ENCODE results near the gene CWF19L1. TPM values are rescaled to one million over a fixed set of nuclear protein-coding genes. Genes with fewer than 3 reads are reported as not detected.

The CWF19L1 gene
- total RNA-seq, 4 donors from 2014 or later = 11.6 to 13.8 (median 13.0) TPM

DNA sequence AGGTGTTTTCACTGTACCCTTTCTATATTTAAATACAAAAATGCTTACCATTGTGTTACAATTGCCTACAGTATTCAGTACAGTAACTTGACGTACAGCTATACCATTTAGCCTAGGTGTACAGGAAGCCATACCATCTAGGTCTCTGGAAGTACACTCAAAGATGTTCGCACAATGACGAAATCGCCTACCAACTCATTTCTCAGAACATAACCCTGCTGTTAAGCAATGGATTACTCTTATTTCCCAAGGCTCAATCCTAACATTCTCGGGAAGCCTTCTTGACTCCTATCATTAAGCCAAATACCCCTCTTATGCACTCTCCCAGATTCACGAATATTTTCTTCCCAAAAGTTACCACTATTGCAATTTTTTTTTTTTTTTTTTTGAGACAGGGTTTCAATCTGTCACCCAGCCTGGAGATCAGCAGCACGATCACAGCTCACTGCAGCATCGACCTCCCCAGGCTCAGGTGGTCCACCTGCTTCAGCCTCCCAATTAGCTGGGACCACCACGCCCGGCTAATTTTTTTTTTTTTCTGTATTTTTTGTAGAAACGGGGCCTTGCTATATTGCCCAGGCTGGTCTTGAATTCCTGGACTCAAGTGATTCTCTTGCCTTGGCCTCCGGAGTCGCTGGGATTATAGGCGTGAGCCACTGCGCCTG lies 1.5 kb downstream of the CWF19L1 start:
- intact Hi-C loops (cut with DNase I; ENCODE audit: low total_unique reads) (no loop called here), in situ Hi-C loops (cut with MboI; ENCODE audit: low sequenced_read_pairs in 4 of 4) (no loop called here)
- Histone ChIP-seq H3K36me3 (peaks cover 0 to 6% of the 10 kb centered on the region in 2 donors), H3K4me3 (peak overlapping the region; percentile 68 to 99 (median 90)), H3K27ac (no peak overlapping the region), H3K27me3 (no peaks in the 10 kb centered on the region), H3K4me1 (peaks cover 9 to 20% of the 10 kb centered on the region in 2 donors), H3K9me3 (no peaks in the 10 kb centered on the region)
- no peak for TF ChIP-seq POLR2A (IDR thresholded peaks at IDR 0.05)
- TF ChIP-seq, protein P1, sequence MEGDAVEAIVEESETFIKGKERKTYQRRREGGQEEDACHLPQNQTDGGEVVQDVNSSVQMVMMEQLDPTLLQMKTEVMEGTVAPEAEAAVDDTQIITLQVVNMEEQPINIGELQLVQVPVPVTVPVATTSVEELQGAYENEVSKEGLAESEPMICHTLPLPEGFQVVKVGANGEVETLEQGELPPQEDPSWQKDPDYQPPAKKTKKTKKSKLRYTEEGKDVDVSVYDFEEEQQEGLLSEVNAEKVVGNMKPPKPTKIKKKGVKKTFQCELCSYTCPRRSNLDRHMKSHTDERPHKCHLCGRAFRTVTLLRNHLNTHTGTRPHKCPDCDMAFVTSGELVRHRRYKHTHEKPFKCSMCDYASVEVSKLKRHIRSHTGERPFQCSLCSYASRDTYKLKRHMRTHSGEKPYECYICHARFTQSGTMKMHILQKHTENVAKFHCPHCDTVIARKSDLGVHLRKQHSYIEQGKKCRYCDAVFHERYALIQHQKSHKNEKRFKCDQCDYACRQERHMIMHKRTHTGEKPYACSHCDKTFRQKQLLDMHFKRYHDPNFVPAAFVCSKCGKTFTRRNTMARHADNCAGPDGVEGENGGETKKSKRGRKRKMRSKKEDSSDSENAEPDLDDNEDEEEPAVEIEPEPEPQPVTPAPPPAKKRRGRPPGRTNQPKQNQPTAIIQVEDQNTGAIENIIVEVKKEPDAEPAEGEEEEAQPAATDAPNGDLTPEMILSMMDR (IDR thresholded peaks at IDR 0.05 in 4 of 5, conservative IDR thresholded peaks at IDR 0.05 in 1 of 5) = no peak
- DNase-seq (no peak), ATAC-seq (no peak)

DNA sequence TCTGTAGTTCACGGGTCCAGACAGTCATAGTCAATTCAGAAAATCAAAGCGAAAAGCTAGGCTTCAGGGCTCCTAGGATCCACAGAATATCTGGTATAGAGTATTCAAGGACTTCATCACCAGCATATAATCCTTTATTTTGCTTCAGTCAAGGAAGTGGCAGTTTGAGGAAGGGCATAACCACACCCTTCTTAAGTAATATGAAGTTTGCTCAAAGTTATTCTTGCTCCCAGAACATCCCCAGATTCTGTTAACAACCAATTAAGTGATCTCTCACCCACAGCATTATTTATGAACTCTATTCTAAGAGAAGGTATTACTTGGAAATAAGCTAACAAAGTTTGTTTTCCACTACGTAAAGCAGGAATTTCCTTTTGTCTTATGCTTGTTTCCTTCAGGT lies 13.2 kb downstream of the CWF19L1 start:
- no peak for DNase-seq
- TF ChIP-seq, protein P1 (IDR thresholded peaks at IDR 0.05 in 4 of 5, conservative IDR thresholded peaks at IDR 0.05 in 1 of 5) = no peak
- TF ChIP-seq POLR2A (IDR thresholded peaks at IDR 0.05) = no peak
- Histone ChIP-seq H3K4me3 (no peak overlapping the region), H3K27ac (no peak overlapping the region), H3K9me3 (no peaks in the 10 kb centered on the region), H3K36me3 (peaks cover 9 to 76% of the 10 kb centered on the region in 2 donors), H3K4me1 (no peaks in the 10 kb centered on the region), H3K27me3 (no peaks in the 10 kb centered on the region)
- no peak for ATAC-seq
- in situ Hi-C loops (cut with MboI; ENCODE audit: low sequenced_read_pairs in 4 of 4) (no loop called here), intact Hi-C loops (cut with DNase I; ENCODE audit: low total_unique reads) (no loop called here)

GRCh38 chr10:100253041-100253440 lies 14.4 kb downstream of the CWF19L1 start:
- Histone ChIP-seq H3K4me1 (no peaks in the 10 kb centered on the region), H3K27ac (no peak overlapping the region), H3K27me3 (no peaks in the 10 kb centered on the region), H3K9me3 (no peaks in the 10 kb centered on the region), H3K36me3 (peaks cover 9 to 86% of the 10 kb centered on the region in 2 donors), H3K4me3 (no peak overlapping the region)
- intact Hi-C loops (cut with DNase I; ENCODE audit: low total_unique reads) (no loop called here), in situ Hi-C loops (cut with MboI; ENCODE audit: low sequenced_read_pairs in 4 of 4) (no loop called here)
- TF ChIP-seq, protein P1 (IDR thresholded peaks at IDR 0.05 in 4 of 5, conservative IDR thresholded peaks at IDR 0.05 in 1 of 5) = no peak
- TF ChIP-seq POLR2A (IDR thresholded peaks at IDR 0.05) = no peak
- ATAC-seq = no peak
- DNase-seq = no peak

- Histone ChIP-seq H3K9me3 (no peaks in the 10 kb centered on the region), H3K27me3 (no peaks in the 10 kb centered on the region), H3K36me3 (peaks cover 9 to 90% of the 10 kb centered on the region in 2 donors), H3K4me3 (no peak overlapping the region), H3K4me1 (no peaks in the 10 kb centered on the region), H3K27ac (no peak overlapping the region)
- intact Hi-C loops (cut with DNase I; ENCODE audit: low total_unique reads) (no loop called here), in situ Hi-C loops (cut with MboI; ENCODE audit: low sequenced_read_pairs in 4 of 4) (no loop called here)
- DNase-seq = no peak
- ATAC-seq = no peak
- TF ChIP-seq, protein P1 (IDR thresholded peaks at IDR 0.05 in 4 of 5, conservative IDR thresholded peaks at IDR 0.05 in 1 of 5) = no peak
- TF ChIP-seq POLR2A (IDR thresholded peaks at IDR 0.05) = no peak
These were observed 18.6 kb downstream of the CWF19L1 start for GRCh38 chr10:100248820-100249219.

Measured in gastrocnemius medialis (tissue), 4 donors.